Motor neuron (in vitro differentiated cells): Measurements from ENCODE around the gene NEGR1. TPM values are rescaled to one million over a fixed set of nuclear protein-coding genes. Genes with fewer than 3 reads are reported as not detected.

Experiments
- ATAC-seq, 8 experiments: fragments of 200-7000 bp; cut with Tn5 transposase; replicated peaks in 6 of 8; 2 replicates each; pipeline ENCODE4 v1.8.0; 2021; ENCODE audit warnings: mild to moderate bottlenecking in 8 of 8, moderate library complexity in 8 of 8
- H3K27ac ChIP-seq, 2 donors: fragments of 250-450 bp; sonication (Bioruptor Pico); 2 replicates each; pipeline ENCODE4 v1.9.0; 2021; ENCODE audit warnings: antibody characterized with exemption in 2 of 2, mild to moderate bottlenecking in 2 of 2, moderate library complexity in 1 of 2
- H3K4me1 ChIP-seq, 2 donors: fragments of 250-450 bp; sonication (Bioruptor Pico); replicated peaks in 1 of 2; 2 replicates each; pipeline ENCODE4 v1.6.1; 2021; ENCODE audit warnings: antibody characterized with exemption in 2 of 2, mild to moderate bottlenecking in 2 of 2, moderate library complexity in 1 of 2
- H3K4me3 ChIP-seq, 5 donors: fragments of 250-450 bp; sonication (Bioruptor Pico); 2 replicates each; pipeline ENCODE4 v1.9.0; 2021; ENCODE audit warnings: antibody characterized with exemption in 5 of 5, mild to moderate bottlenecking in 5 of 5, moderate library complexity in 4 of 5
- WGBS, 10 experiments: fragments of 450-650 bp; shearing (Covaris generic); methylation state at CpG; one replicate each; pipeline ENCODE4 v1.0.0; 2022; 5-methylcytosine and 5-hydroxymethylcytosine counted together
- in situ Hi-C, 9 experiments: fragments of 400-800 bp; cut with MboI; loops; one replicate each; pipeline ENCODE4 v1.15.0; 2021; ENCODE audit warnings: low sequenced_read_pairs in 9 of 9, low pct_unique_long_range_greater_than_20kb in 2 of 9; ENCODE audit not compliant: unreplicated experiment in 9 of 9
- total RNA-seq, 8 experiments: library from RNA; unstranded; fragments of 300-600 nt; gene quantifications; 2 replicates each; pipeline versions ENCODE4 v1.2.3 to v1.2.4, GENCODE V29; 2022

The NEGR1 gene
- total RNA-seq, 8 experiments from 2014 or later, result 0.63 to 40.6 (median 15.1) TPM

DNA sequence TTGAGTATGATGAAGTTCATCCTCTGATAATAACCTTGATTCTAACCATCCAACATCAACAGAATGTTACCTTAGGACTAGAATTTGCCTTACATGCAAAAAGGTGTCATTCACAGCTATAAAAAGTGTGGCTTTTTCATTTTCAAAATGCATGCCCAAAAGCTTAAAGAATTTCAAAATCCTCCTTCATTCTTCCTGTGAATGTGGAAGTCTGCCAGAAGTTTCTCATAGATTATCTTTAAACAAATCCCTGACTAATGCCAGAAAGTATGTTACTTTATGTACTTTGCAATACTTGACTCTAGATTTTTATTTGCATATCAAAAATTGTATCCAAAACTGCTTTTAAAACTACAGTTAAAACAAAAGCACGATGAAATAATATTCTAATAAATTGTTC is 930.9 kb downstream of the NEGR1 start:
- in situ Hi-C loops, result no loop called here
- Histone ChIP-seq H3K4me3 (no peak overlapping the region), H3K4me1 (no peaks in the 10 kb centered on the region), H3K27ac (no peak overlapping the region)
- no peak for ATAC-seq
- WGBS, 10 experiments, result 83 to 100% (median 100%) methylated on average over 1 of the region's 1 CpG; no CpG with 5 or more reads in 1 of the 10 experiments

DNA sequence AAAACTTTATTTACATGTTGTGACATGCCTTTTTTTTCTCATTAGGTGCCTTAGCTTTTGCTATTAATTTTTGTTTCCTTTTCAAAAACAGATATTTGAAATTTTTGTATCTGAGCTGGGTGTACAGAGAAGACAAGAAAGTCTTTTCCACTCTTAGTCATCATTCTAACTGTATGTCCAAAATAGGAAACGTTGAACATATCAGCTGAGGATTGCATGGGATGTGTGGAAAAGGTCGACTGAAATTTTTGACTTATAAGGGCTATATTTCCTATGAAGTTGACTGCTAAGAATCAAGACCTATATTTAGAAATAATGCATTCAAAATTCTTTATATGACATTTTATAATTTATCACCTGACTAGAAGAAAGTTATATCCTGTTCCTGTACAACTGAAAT is 931.5 kb downstream of the NEGR1 start:
- no peaks in the 10 kb centered on the region for H3K4me1 ChIP-seq
- no peak overlapping the region for H3K27ac ChIP-seq
- no peak overlapping the region for H3K4me3 ChIP-seq
- WGBS, 10 experiments, result 13 to 100% (median 76%) methylated on average over 1 to 2 of the region's 2 CpGs; no CpG with 5 or more reads in 1 of the 10 experiments
- ATAC-seq, result no peak
- in situ Hi-C loops, result no loop called here

DNA sequence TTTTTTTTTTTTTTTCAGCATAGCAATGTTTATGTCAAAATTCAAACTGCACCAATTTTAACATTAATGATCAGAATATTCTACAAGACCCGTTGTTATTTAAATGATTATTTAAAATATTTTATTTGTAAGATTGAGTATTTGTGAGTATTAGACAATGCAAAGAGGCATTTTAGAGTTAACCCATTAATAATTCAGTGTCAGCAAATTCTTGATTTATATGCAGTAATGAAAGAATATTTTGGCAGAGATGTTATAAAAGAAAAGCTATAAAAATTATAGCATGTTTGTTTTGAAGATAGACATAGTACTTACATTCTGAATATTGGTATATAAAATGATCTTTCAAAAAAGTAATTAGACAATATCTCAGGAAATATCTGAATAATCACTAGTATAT is 932.0 kb downstream of the NEGR1 start:
- no peaks in the 10 kb centered on the region for H3K4me1 ChIP-seq
- WGBS, 10 experiments, result 0 to 93% (median 80%) methylated on average over 1 of the region's 1 CpG; no CpG with 5 or more reads in 1 of the 10 experiments
- in situ Hi-C loops, result no loop called here
- no peak overlapping the region for H3K4me3 ChIP-seq
- ATAC-seq, result no peak
- no peak overlapping the region for H3K27ac ChIP-seq
